ENCODE measurements around the gene GINS1. TPM values are rescaled to one million over a fixed set of nuclear protein-coding genes. Genes with fewer than 3 reads are reported as not detected.

Gene GINS1
- total and polyA plus RNA-seq, 2 donors (not counting 3 experiments of a cell fraction or from before 2014, with no cell fraction given): 8.2 to 26.3 TPM

DNA sequence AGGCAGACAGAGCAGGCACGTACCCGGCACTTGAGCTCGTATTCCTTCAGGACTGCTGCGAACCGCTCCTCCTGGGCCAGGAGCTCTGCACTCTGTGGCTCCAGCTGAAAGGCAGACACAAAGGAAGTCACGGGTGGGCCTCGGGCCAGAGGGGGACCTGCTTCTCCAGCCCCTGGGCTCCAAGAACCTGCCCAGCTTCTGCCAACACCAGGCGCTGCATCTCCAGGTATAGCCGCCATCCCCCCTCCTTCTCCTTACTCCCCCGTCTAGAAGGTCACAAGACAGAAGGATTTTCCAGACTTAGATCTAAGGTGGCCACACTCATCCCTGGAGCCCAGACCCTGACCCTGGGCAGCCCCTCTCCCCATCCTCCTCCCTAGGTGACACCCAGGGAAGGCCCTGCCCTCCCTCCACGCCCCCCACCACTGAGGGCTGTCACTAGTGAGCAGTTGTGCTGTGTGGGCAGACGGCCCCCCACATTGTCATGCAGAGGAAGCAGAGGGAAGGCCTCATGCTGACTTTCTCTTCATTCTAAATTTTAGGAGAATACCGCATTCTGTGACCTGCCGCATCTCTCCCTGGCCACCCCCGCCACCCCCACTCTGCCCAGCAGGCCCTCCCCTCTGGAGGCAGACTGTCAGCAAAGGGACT is 81.9 kb downstream of the GINS1 start:
- dilution Hi-C loops (cut with MboI; ENCODE audit: extremely low pct_ligation_motif_present, low sequenced_read_pairs): no loop called here

DNA sequence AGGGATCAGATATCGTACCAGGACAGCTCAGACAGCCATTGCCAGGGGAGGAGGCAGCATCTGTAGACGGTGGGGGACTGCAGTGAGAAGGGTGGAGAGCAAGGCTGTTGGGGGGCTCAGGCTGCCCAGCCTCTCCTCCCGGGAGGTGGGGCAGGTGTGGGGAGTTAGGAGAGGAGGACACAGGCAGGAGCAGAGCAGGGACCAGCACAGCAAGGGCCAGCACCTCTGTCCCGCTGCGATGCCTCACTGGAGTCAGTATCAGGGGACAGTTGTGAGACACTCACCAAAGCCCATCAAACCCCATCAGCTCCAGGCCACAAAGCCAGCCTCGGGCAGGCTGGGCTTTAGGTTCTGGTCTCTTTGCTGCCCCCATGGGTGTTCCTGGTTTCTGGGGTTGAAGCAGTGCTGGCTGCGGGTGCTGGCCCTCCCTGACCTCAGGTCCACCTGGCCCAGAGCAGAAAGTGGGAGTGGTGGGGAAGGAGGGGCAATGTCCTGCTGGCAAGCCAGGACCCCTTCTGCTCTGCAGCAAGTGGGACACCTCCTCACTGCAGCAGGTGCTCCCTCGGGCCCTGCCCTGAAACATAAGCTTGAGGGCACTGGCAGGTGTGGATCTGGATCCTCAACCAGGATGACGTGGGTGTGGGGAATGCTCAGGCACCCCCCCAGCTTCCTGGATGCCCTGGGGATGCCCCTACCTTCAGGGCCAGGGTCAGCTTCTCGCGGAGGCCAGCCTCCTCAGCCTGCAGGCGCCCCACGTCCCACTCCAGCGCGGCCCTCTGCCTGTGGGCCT is 83.4 kb downstream of the GINS1 start:
- Histone ChIP-seq H2AFZ (ENCODE audit: low read depth, low read length) (no peak overlapping the region), H3K4me2 (ENCODE audit: insufficient read depth, low read length) (no peak overlapping the region), H4K20me1 (replicated peaks; ENCODE audit: control insufficient read depth, extremely low read depth, insufficient read depth, low read length) (no peaks in the 10 kb centered on the region), H3K27me3 (ENCODE audit: control insufficient read depth in 2 of 2, insufficient read depth in 2 of 2, low read length in 2 of 2) (no peaks in the 10 kb centered on the region), H3K36me3 (ENCODE audit: control insufficient read depth in 2 of 2, extremely low read depth in 1 of 2, insufficient read depth in 2 of 2, low read length in 2 of 2) (peaks cover 0 to 15% of the 10 kb centered on the region in 2 experiments), H3K9ac (replicated peaks; ENCODE audit: extremely low read depth, insufficient read depth, low read length) (no peak overlapping the region), H3K4me3 (replicated peaks in 1 of 3; ENCODE audit: insufficient read depth in 1 of 3, low read depth in 1 of 3, low read length in 3 of 3) (no peak overlapping the region), H3K4me1 (ENCODE audit: control insufficient read depth, extremely low read depth, insufficient read depth, low read length) (peaks cover 15% of the 10 kb centered on the region), H3K9me1 (replicated peaks; ENCODE audit: control insufficient read depth, extremely low read depth, insufficient read depth, low read length) (no peaks in the 10 kb centered on the region), H3K79me2 (ENCODE audit: control insufficient read depth, insufficient read depth, low read length) (no peaks in the 10 kb centered on the region), H3K9me3 (replicated peaks; ENCODE audit: control insufficient read depth, insufficient read depth, low read length) (no peaks in the 10 kb centered on the region), H3K27ac (ENCODE audit: insufficient read depth, low read depth, low read length) (no peak overlapping the region)
- POLR2A ChIA-PET: no interaction called here
- no peak for TF ChIP-seq MYC (IDR thresholded peaks at IDR 0.05; ENCODE audit: low read depth, low read length)
- TF ChIP-seq FOS (IDR thresholded peaks at IDR 0.05; ENCODE audit: borderline replicate concordance, insufficient read depth, low read length): no peak
- no peak for TF ChIP-seq EZH2 (IDR thresholded peaks at IDR 0.05; ENCODE audit: borderline replicate concordance, low read depth, low read length, severe bottlenecking)
- TF ChIP-seq POLR2A (IDR thresholded peaks at IDR 0.05; ENCODE audit: low read depth, low read length): no peak
- no peak for TF ChIP-seq POLR2AphosphoS5 (IDR thresholded peaks at IDR 0.05; ENCODE audit: insufficient read depth, low read depth, low read length)
- TF ChIP-seq GATA2 (IDR thresholded peaks at IDR 0.05; ENCODE audit: insufficient read depth, insufficient read length, low read depth, low read length): no peak
- TF ChIP-seq, protein P1, sequence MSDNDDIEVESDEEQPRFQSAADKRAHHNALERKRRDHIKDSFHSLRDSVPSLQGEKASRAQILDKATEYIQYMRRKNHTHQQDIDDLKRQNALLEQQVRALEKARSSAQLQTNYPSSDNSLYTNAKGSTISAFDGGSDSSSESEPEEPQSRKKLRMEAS (IDR thresholded peaks at IDR 0.05; ENCODE audit: insufficient read depth, insufficient read length): no peak
- TF ChIP-seq, protein P2, sequence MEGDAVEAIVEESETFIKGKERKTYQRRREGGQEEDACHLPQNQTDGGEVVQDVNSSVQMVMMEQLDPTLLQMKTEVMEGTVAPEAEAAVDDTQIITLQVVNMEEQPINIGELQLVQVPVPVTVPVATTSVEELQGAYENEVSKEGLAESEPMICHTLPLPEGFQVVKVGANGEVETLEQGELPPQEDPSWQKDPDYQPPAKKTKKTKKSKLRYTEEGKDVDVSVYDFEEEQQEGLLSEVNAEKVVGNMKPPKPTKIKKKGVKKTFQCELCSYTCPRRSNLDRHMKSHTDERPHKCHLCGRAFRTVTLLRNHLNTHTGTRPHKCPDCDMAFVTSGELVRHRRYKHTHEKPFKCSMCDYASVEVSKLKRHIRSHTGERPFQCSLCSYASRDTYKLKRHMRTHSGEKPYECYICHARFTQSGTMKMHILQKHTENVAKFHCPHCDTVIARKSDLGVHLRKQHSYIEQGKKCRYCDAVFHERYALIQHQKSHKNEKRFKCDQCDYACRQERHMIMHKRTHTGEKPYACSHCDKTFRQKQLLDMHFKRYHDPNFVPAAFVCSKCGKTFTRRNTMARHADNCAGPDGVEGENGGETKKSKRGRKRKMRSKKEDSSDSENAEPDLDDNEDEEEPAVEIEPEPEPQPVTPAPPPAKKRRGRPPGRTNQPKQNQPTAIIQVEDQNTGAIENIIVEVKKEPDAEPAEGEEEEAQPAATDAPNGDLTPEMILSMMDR (IDR thresholded peaks at IDR 0.05; ENCODE audit: extremely low read depth in 1 of 2, insufficient read depth in 1 of 2, low read depth in 1 of 2, low read length in 2 of 2): no peak
- TF ChIP-seq JUN (IDR thresholded peaks at IDR 0.05; ENCODE audit: borderline replicate concordance, insufficient read depth, insufficient read length, low read depth): no peak
- no TSS peak for BruUV-seq (replicated peaks)
- CTCF ChIA-PET: interaction anchor here (1.1 to 1.4 kb wide), 2 partner anchors 9 to 17 kb away, joined by 3 to 5 read pairs; no protein-coding TSS in a partner anchor
- FAIRE-seq: no peak
- intact Hi-C loops (cut with micrococcal nuclease): no loop called here
- DNase-seq (ENCODE audit: low read depth, low spot score): no peak
- dilution Hi-C loops (cut with MboI; ENCODE audit: extremely low pct_ligation_motif_present, low sequenced_read_pairs): no loop called here

More for the DNA sequence above, 81.9 kb downstream of the GINS1 start:
- H3K4me2 ChIP-seq (ENCODE audit: insufficient read depth, low read length): no peak overlapping the region
- no peaks in the 10 kb centered on the region for H4K20me1 ChIP-seq (replicated peaks; ENCODE audit: control insufficient read depth, extremely low read depth, insufficient read depth, low read length)
- no peaks in the 10 kb centered on the region for H3K79me2 ChIP-seq (ENCODE audit: control insufficient read depth, insufficient read depth, low read length)
- no peaks in the 10 kb centered on the region for H3K9me1 ChIP-seq (replicated peaks; ENCODE audit: control insufficient read depth, extremely low read depth, insufficient read depth, low read length)
- peaks cover 29% of the 10 kb centered on the region for H3K4me1 ChIP-seq (ENCODE audit: control insufficient read depth, extremely low read depth, insufficient read depth, low read length)
- intact Hi-C loops (cut with micrococcal nuclease): loop anchor here (5.0 kb wide), 1 partner anchor 83 kb away; no protein-coding TSS in a partner anchor
- no peak overlapping the region for H3K27ac ChIP-seq (ENCODE audit: insufficient read depth, low read depth, low read length)
- no peak overlapping the region for H2AFZ ChIP-seq (ENCODE audit: low read depth, low read length)
- TF ChIP-seq POLR2AphosphoS5 (IDR thresholded peaks at IDR 0.05; ENCODE audit: insufficient read depth, low read depth, low read length): no peak
- TF ChIP-seq POLR2A (IDR thresholded peaks at IDR 0.05; ENCODE audit: low read depth, low read length): no peak
- no peak for TF ChIP-seq GATA2 (IDR thresholded peaks at IDR 0.05; ENCODE audit: insufficient read depth, insufficient read length, low read depth, low read length)
- CTCF ChIA-PET: interaction anchor here (1.2 to 1.8 kb wide), 2 partner anchors 10 kb away, joined by 4 to 5 read pairs; no protein-coding TSS in a partner anchor
- H3K9me3 ChIP-seq (replicated peaks; ENCODE audit: control insufficient read depth, insufficient read depth, low read length): no peaks in the 10 kb centered on the region
- POLR2A ChIA-PET: no interaction called here
- no peak overlapping the region for H3K9ac ChIP-seq (replicated peaks; ENCODE audit: extremely low read depth, insufficient read depth, low read length)
- DNase-seq (ENCODE audit: low read depth, low spot score) (no peak), FAIRE-seq (no peak)
- H3K36me3 ChIP-seq (ENCODE audit: control insufficient read depth in 2 of 2, extremely low read depth in 1 of 2, insufficient read depth in 2 of 2, low read length in 2 of 2): peaks cover 0 to 15% of the 10 kb centered on the region in 2 experiments
- BruUV-seq (replicated peaks): no TSS peak
- H3K4me3 ChIP-seq (replicated peaks in 1 of 3; ENCODE audit: insufficient read depth in 1 of 3, low read depth in 1 of 3, low read length in 3 of 3): no peak overlapping the region
- H3K27me3 ChIP-seq (ENCODE audit: control insufficient read depth in 2 of 2, insufficient read depth in 2 of 2, low read length in 2 of 2): no peaks in the 10 kb centered on the region

All from endothelial cell of umbilical vein (primary cell).